GM18861 (cell line): ENCODE results near the gene UBTD1.
"Not testable (repeated sequence)": the region's sequence is repeated elsewhere in the genome, so short reads cannot be mapped to it uniquely, and the experiment has no call there.

Experiments
- ATAC-seq: cut with Tn5 transposase; IDR thresholded peaks from one replicate; pipeline ENCODE4 v1.9.1; 2021; ENCODE audit not compliant: unreplicated experiment

Gene UBTD1

GRCh38 chr10:97498841-97499560 lies at the start of gene UBTD1:
Gene UBTD1, plus strand, starts transcription at chr10:97498924. Its CDS starts 280 bp downstream, at chr10:97499204.
- no peak for ATAC-seq

- ATAC-seq = no peak
Measured at GRCh38 chr10:97450828-97451227, 47.9 kb upstream of the UBTD1 start.

GRCh38 chr10:97451605-97452004 lies 47.1 kb upstream of the UBTD1 start:
- no peak for ATAC-seq

GRCh38 chr10:97452352-97452751 lies 46.4 kb upstream of the UBTD1 start:
- ATAC-seq = no peak

- no peak for ATAC-seq
Measured at GRCh38 chr10:97454330-97455036, 44.2 kb upstream of the UBTD1 start.

GRCh38 chr10:97456034-97456685 lies 42.6 kb upstream of the UBTD1 start:
- no peak for ATAC-seq

GRCh38 chr10:97456686-97457065 lies 42.0 kb upstream of the UBTD1 start:
- no peak for ATAC-seq

- no peak for ATAC-seq
Measured at GRCh38 chr10:97459111-97459510, 39.6 kb upstream of the UBTD1 start.

GRCh38 chr10:97459933-97460332 lies 38.8 kb upstream of the UBTD1 start:
- no peak for ATAC-seq

- no peak for ATAC-seq
Measured at GRCh38 chr10:97462309-97462708, 36.4 kb upstream of the UBTD1 start.

GRCh38 chr10:97463363-97464132 lies 35.2 kb upstream of the UBTD1 start:
- no peak for ATAC-seq

- ATAC-seq = no peak
Measured at GRCh38 chr10:97464226-97464625, 34.5 kb upstream of the UBTD1 start.

- ATAC-seq = no peak
Measured at GRCh38 chr10:97465982-97466381, 32.7 kb upstream of the UBTD1 start.

GRCh38 chr10:97466755-97467154 lies 32.0 kb upstream of the UBTD1 start:
- ATAC-seq = no peak

GRCh38 chr10:97468162-97468561 lies 30.6 kb upstream of the UBTD1 start:
- no peak for ATAC-seq

- not testable (repeated sequence) for ATAC-seq
Measured at GRCh38 chr10:97468781-97469180, 29.9 kb upstream of the UBTD1 start.

- ATAC-seq = no peak
Measured at GRCh38 chr10:97474918-97475317, 23.8 kb upstream of the UBTD1 start.

GRCh38 chr10:97475936-97476594 lies 22.7 kb upstream of the UBTD1 start:
- ATAC-seq = no peak

GRCh38 chr10:97479410-97479809 lies 19.3 kb upstream of the UBTD1 start:
- not testable (repeated sequence) for ATAC-seq

- ATAC-seq = no peak
Measured at GRCh38 chr10:97479939-97480338, 18.8 kb upstream of the UBTD1 start.

- ATAC-seq = no peak
Measured at GRCh38 chr10:97481071-97481470, 17.7 kb upstream of the UBTD1 start.
